ENCODE measurements around the gene CLPTM1. TPM values are rescaled to one million over a fixed set of nuclear protein-coding genes. Genes with fewer than 3 reads are reported as not detected.

Gene CLPTM1
- total RNA-seq, 1 experiment from 2014 or later: 102 TPM

Other genes starting within 250 kb of the CLPTM1 start
- gene BCL3, start 206.7 kb upstream of the CLPTM1 start, total RNA-seq (2021; ENCODE audit: unreplicated experiment): 37.9 TPM
- gene CBLC, start 177.5 kb upstream of the CLPTM1 start, total RNA-seq (2021; ENCODE audit: unreplicated experiment): 54.3 TPM
- 78.7 TPM for gene BCAM, start 146.3 kb upstream of the CLPTM1 start, total RNA-seq (2021; ENCODE audit: unreplicated experiment)
- 96.3 TPM for gene NECTIN2, start 109.1 kb upstream of the CLPTM1 start, total RNA-seq (2021; ENCODE audit: unreplicated experiment)
- 178 TPM for gene TOMM40, start 64.1 kb upstream of the CLPTM1 start, total RNA-seq (2021; ENCODE audit: unreplicated experiment)
- 7.2 TPM for gene APOE, start 49.6 kb upstream of the CLPTM1 start, total RNA-seq (2021; ENCODE audit: unreplicated experiment)
- gene APOC1, start 40.8 kb upstream of the CLPTM1 start, total RNA-seq (2021; ENCODE audit: unreplicated experiment): 5.1 TPM
- gene APOC4, start 13.1 kb upstream of the CLPTM1 start, total RNA-seq (2021; ENCODE audit: unreplicated experiment): not detected
- gene APOC2, start 9.3 kb upstream of the CLPTM1 start, total RNA-seq (2021; ENCODE audit: unreplicated experiment): not detected
- gene RELB, start 46.1 kb downstream of the CLPTM1 start, total RNA-seq (2021; ENCODE audit: unreplicated experiment): 12.9 TPM
- 79.9 TPM for gene CLASRP, start 83.7 kb downstream of the CLPTM1 start, total RNA-seq (2021; ENCODE audit: unreplicated experiment)
- gene ZNF296, start 121.1 kb downstream of the CLPTM1 start, total RNA-seq (2021; ENCODE audit: unreplicated experiment): 9.2 TPM
- 35.4 TPM for gene GEMIN7, start 123.9 kb downstream of the CLPTM1 start, total RNA-seq (2021; ENCODE audit: unreplicated experiment)
- gene PPP1R37, start 137.8 kb downstream of the CLPTM1 start, total RNA-seq (2021; ENCODE audit: unreplicated experiment): 32.7 TPM
- gene NKPD1, start 205.6 kb downstream of the CLPTM1 start, total RNA-seq (2021; ENCODE audit: unreplicated experiment): 0.64 TPM
- gene TRAPPC6A, start 222.9 kb downstream of the CLPTM1 start, total RNA-seq (2021; ENCODE audit: unreplicated experiment): 26.9 TPM
- 12.2 TPM for gene BLOC1S3, start 223.4 kb downstream of the CLPTM1 start, total RNA-seq (2021; ENCODE audit: unreplicated experiment)